Aorta (tissue), 5 donors: ENCODE data around the gene TASL. TPM values are rescaled to one million over a fixed set of nuclear protein-coding genes. Genes with fewer than 3 reads are reported as not detected.

Experiments used
- ATAC-seq: fragments of 200-7000 bp; cut with Tn5 transposase; one replicate; pipeline ENCODE4 v1.9.1; 2022; ENCODE audit warnings: moderate library complexity; ENCODE audit not compliant: low FRiP score
- DNase-seq, 2 donors: peaks; one replicate each; pipeline ENCODE4 v3.0.0-alpha.2; 2020
- H3K27ac ChIP-seq, 2 donors: one replicate each; pipeline ENCODE4 v1.5.1; 2013; ENCODE audit warnings: low read length in 2 of 2, mild to moderate bottlenecking in 2 of 2, moderate library complexity in 2 of 2, control low read depth in 1 of 2, inconsistent platforms in 1 of 2, low read depth in 1 of 2
- H3K27me3 ChIP-seq, 2 donors: one replicate each; pipeline ENCODE4 v1.6.1; 2013; ENCODE audit warnings: control low read depth in 1 of 2, low read length in 1 of 2, mild to moderate bottlenecking in 1 of 2, moderate library complexity in 1 of 2; ENCODE audit not compliant: insufficient read depth in 2 of 2, control insufficient read depth in 1 of 2
- H3K36me3 ChIP-seq, 2 donors: one replicate each; pipeline ENCODE4 v1.6.1; 2013; ENCODE audit warnings: control low read depth in 1 of 2, low read length in 1 of 2, mild to moderate bottlenecking in 1 of 2; ENCODE audit not compliant: insufficient read depth in 2 of 2, control insufficient read depth in 1 of 2
- H3K4me1 ChIP-seq, 2 donors: one replicate each; pipeline ENCODE4 v1.6.1; 2013; ENCODE audit warnings: low read length in 2 of 2, control low read depth in 1 of 2, mild to moderate bottlenecking in 1 of 2, moderate library complexity in 1 of 2; ENCODE audit not compliant: insufficient read depth in 2 of 2, control insufficient read depth in 1 of 2
- H3K4me3 ChIP-seq, 2 donors: one replicate each; pipeline ENCODE4 v1.5.1; 2013; ENCODE audit warnings: low read length in 2 of 2, control low read depth in 1 of 2, mild to moderate bottlenecking in 1 of 2
- H3K9me3 ChIP-seq: one replicate; pipeline ENCODE4 v1.6.1; 2013; ENCODE audit warnings: mild to moderate bottlenecking, low read length; ENCODE audit not compliant: control insufficient read depth
- WGBS, 2 donors: extraction: QIAGEN DNeasy Blood & Tissue Kit; methylation state at CpG; one replicate each; pipeline ENCODE4 v1.1.7; 2013; 5-methylcytosine and 5-hydroxymethylcytosine counted together
- intact Hi-C, 2 donors: fragments of 100-400 bp; cut with DNase I; formaldehyde crosslinking; loops; one replicate each; pipeline versions ENCODE4 v1.14.2 to v1.15.0; 2022
- long read RNA-seq, 2 donors: library from polyadenylated mRNA; unstranded; transcript quantifications; one replicate each; pipeline ENCODE4 v2.0.0, GENCODE V29; 2020 to 2021
- polyA plus RNA-seq, 2 donors: library from polyadenylated mRNA; stranded (reverse); fragments of 200-250 nt; gene quantifications; one replicate each; pipeline ENCODE4 v1.2.3, GENCODE V29; 2013
- total RNA-seq, 2 donors: library from RNA; stranded (reverse); fragmentation: NEBNext Ultra II Directional; extraction: Animal tissue kit (Norgen Biotek cat#: 25700); gene quantifications; one replicate each; pipeline ENCODE4 v1.2.1, GENCODE V29; 2021
- donor health status: healthy with polysubstance abuse.
- donor health status: Bipolar disorder and iron deficiency.
- donor health status: DM: no; HTN: no; CAD: no.
- donor health status: DM: no; HTN: no; CAD: no.
- donor health status: DM: yes; HTN: yes; CAD: no.

TASL gene, protein sequence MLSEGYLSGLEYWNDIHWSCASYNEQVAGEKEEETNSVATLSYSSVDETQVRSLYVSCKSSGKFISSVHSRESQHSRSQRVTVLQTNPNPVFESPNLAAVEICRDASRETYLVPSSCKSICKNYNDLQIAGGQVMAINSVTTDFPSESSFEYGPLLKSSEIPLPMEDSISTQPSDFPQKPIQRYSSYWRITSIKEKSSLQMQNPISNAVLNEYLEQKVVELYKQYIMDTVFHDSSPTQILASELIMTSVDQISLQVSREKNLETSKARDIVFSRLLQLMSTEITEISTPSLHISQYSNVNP
- total RNA-seq (1 to 10 TPM; 3.2 to 4.4 TPM), polyA plus RNA-seq (1 to 10 TPM in 1 of 2 donors, under 1 TPM in 1; 0.46 to 4.5 TPM)
- long read RNA-seq, donor 1, partial matches to known transcripts = 0 of 3 reads
- long read RNA-seq, donor 1, other reads (novel, unspliced or antisense) = 0 of 3 reads
- long read RNA-seq, donor 2, partial matches to known transcripts = 1 of 4 reads
- long read RNA-seq, donor 2, other reads (novel, unspliced or antisense) = 1 of 4 reads

- no peak for ATAC-seq
- Histone ChIP-seq H3K27ac (no peak within 1 kb of the TSS), H3K4me3 (no peak within 1 kb of the TSS), H3K36me3 (no peaks in the 10 kb centered on the region), H3K27me3 (no peaks in the 10 kb centered on the region), H3K4me1 (no peaks in the 10 kb centered on the region), H3K9me3 (no peaks in the 10 kb centered on the region)
- WGBS, 2 donors = 44 to 50% methylated on average over 10 of the region's 10 CpGs
- peak in 1 of 2 donors; percentile 55 for DNase-seq
- intact Hi-C loops = no loop called here
Measured at GRCh38 chrX:30577362-30577991, at the start of gene TASL. Gene TASL, minus strand, starts transcription at chrX:30577766. Its CDS starts 17,411 bp downstream, at chrX:30560355.

DNA sequence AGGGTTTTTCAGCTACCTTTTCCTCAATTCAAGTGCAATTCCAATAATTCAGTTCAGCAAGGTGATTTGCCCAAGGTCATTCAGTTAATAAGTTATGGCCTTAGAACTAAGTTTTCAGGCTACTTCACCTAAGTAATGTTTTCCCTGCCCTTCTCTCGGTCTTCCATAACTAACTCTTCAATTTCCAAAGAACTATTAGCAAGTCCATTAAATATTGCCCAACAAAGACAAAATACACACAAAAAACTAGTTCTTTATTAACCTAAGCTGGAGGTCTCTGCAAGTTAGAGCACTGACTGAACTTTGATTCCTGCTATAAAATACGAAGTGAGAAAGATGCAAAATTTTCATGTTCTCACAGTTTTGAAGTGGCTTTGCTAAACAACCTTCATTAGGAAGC lies 48.8 kb upstream of the TASL start:
- H3K9me3 ChIP-seq = no peaks in the 10 kb centered on the region
- WGBS, 2 donors = 59 to 92% methylated on average over 2 of the region's 2 CpGs
- DNase-seq (no peak), ATAC-seq (no peak)
- H3K36me3 ChIP-seq = no peaks in the 10 kb centered on the region
- no peak overlapping the region for H3K4me3 ChIP-seq
- no peaks in the 10 kb centered on the region for H3K4me1 ChIP-seq
- intact Hi-C loops = no loop called here
- no peak overlapping the region for H3K27ac ChIP-seq
- H3K27me3 ChIP-seq = no peaks in the 10 kb centered on the region

GRCh38 chrX:30622361-30622760 lies 44.8 kb upstream of the TASL start:
- ATAC-seq (no peak), DNase-seq (no peak)
- Histone ChIP-seq H3K4me1 (no peaks in the 10 kb centered on the region), H3K9me3 (no peaks in the 10 kb centered on the region), H3K36me3 (no peaks in the 10 kb centered on the region), H3K27me3 (no peaks in the 10 kb centered on the region), H3K27ac (no peak overlapping the region), H3K4me3 (no peak overlapping the region)
- WGBS, 2 donors = 91 to 96% methylated on average over 2 of the region's 2 CpGs
- intact Hi-C loops = no loop called here

- H3K4me1 ChIP-seq = no peaks in the 10 kb centered on the region
- H3K9me3 ChIP-seq = no peaks in the 10 kb centered on the region
- H3K27me3 ChIP-seq = no peaks in the 10 kb centered on the region
- no peak overlapping the region for H3K4me3 ChIP-seq
- no peak overlapping the region for H3K27ac ChIP-seq
- no peak for DNase-seq
- peak; percentile 80 for ATAC-seq
- no peaks in the 10 kb centered on the region for H3K36me3 ChIP-seq
- WGBS, 2 donors = 2 to 29% methylated on average over 2 of the region's 2 CpGs
- intact Hi-C loops = no loop called here
Measured at GRCh38 chrX:30620980-30621618, 43.5 kb upstream of the TASL start.

DNA sequence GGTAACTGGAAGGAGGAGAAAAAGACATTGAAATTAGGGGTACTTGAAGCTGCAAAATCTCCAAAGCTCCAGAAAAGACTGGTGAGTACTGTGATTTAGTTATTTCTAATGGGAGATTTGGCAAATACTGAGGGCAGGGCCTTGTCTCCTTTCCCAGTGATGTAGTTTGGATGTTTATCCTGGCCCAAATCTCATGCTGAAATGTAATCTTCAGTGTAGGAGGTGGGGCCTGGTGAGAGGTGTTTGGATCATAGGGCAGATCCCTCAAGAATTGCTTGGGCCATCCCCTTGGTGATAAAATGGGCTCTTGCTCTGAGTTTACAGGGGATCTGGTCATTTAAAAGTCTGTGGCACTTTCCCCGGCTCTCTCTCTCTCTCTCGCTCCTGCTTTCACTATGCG lies 42.6 kb upstream of the TASL start:
- H3K27me3 ChIP-seq = no peaks in the 10 kb centered on the region
- H3K9me3 ChIP-seq = no peaks in the 10 kb centered on the region
- H3K27ac ChIP-seq = no peak overlapping the region
- H3K4me1 ChIP-seq = no peaks in the 10 kb centered on the region
- DNase-seq (no peak), ATAC-seq (peak; percentile 77)
- H3K36me3 ChIP-seq = no peaks in the 10 kb centered on the region
- no peak overlapping the region for H3K4me3 ChIP-seq
- 81 to 97% methylated on average over 3 of the region's 3 CpGs for WGBS, 2 donors
- intact Hi-C loops = no loop called here

DNA sequence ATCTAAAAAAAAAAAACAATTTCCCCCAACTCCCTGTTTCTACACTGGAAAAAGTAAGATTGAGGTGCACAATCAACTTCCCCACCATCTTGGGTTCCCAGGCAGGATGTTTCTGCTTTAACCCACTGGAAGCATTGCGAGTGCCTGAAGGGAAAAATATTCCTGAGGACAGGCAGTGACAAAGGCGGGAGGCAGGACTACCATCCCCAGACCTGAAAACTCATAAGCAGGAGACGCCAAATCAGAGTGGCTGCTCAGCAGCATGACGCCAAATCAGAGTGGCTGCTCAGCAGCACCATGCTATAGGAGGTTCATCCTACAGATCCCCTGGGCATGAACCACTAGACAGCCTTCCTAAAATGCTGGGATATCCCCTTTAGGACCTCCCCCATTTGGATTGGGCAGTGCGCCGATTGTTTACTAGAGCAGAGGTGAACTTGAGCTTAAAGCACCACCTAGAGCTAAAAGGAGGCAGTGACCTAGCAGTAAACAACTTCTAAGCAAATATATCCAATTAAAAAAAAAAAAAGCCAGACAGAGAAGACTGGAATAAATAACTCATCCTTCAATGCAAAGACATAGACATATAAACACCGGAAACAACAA lies 40.7 kb upstream of the TASL start:
- no peaks in the 10 kb centered on the region for H3K36me3 ChIP-seq
- H3K4me1 ChIP-seq = no peaks in the 10 kb centered on the region
- H3K4me3 ChIP-seq = no peak overlapping the region
- H3K9me3 ChIP-seq = no peaks in the 10 kb centered on the region
- H3K27ac ChIP-seq = no peak overlapping the region
- DNase-seq (no peak), ATAC-seq (no peak)
- WGBS, 2 donors = 67 to 78% methylated on average over 7 of the region's 7 CpGs
- intact Hi-C loops = no loop called here
- H3K27me3 ChIP-seq = no peaks in the 10 kb centered on the region

DNA sequence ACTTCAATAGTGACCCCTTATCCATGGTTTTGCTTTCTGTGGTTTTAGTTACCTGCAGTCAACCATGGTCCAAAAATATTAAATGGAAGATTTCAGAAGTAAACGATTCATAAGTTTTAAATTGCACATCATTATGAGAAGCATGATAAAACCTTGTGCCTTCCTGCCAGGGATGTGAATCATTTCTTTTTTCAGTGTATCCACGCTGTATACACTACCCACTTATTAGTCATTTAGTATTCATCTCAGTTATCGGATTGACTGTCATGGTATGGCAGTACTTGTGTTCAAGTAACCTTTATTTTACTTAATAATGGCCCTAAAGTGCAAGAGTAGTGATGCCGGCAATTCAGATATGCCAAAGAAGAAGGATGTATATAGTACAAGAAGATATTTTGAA lies 37.7 kb upstream of the TASL start:
- no peak for ATAC-seq
- intact Hi-C loops = no loop called here
- H3K4me3 ChIP-seq = no peak overlapping the region
- H3K9me3 ChIP-seq = no peaks in the 10 kb centered on the region
- WGBS, 2 donors = 56 to 86% methylated on average over 4 of the region's 4 CpGs
- H3K4me1 ChIP-seq = no peaks in the 10 kb centered on the region
- no peaks in the 10 kb centered on the region for H3K27me3 ChIP-seq
- no peak for DNase-seq
- no peaks in the 10 kb centered on the region for H3K36me3 ChIP-seq
- H3K27ac ChIP-seq = no peak overlapping the region

GRCh38 chrX:30613721-30614120 lies 36.2 kb upstream of the TASL start:
- DNase-seq = no peak
- no peaks in the 10 kb centered on the region for H3K4me1 ChIP-seq
- H3K27ac ChIP-seq = no peak overlapping the region
- no peak overlapping the region for H3K4me3 ChIP-seq
- ATAC-seq = no peak
- intact Hi-C loops = no loop called here
- WGBS, 2 donors = 42 to 44% methylated on average over 5 of the region's 5 CpGs
- no peaks in the 10 kb centered on the region for H3K27me3 ChIP-seq
- no peaks in the 10 kb centered on the region for H3K9me3 ChIP-seq
- no peaks in the 10 kb centered on the region for H3K36me3 ChIP-seq
